Measurements from ENCODE around the gene MST1.
"Not testable (repeated sequence)": the region's sequence is repeated elsewhere in the genome, so short reads cannot be mapped to it uniquely, and the experiment has no call there.

DNA sequence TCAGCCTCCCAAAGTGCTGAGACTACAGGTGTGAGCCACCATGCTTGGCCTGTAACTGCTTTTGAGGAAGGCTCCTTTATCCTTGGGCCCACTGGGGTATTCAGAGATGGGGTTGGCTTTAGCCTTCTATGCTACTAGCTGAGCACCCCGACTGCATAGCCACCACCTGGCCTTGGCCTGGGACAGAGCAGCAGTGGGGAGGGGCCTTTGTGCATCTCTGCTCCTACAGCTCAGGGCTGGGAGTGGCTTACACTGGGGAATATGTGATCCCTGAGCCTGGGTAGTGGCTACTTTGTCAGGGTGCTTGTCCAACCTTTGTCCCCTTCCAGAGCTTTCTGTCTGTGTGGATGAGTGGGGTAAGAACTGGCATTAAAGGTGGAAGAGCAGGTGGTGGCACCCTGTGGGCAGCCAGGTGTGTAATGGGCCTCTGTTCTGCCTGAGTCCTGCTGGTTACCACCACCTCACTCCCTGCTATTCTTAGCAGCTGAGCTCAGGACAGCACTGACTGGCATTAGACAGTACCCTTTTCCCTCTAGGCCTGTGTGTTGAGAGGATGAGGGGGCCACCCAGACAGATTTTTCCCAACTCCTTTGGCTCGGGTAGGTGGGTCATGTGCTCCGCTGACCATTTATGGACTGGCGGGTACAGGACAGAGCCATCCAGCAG, 6.2 kb upstream of the MST1 start:
- TF ChIP-seq, protein P1, sequence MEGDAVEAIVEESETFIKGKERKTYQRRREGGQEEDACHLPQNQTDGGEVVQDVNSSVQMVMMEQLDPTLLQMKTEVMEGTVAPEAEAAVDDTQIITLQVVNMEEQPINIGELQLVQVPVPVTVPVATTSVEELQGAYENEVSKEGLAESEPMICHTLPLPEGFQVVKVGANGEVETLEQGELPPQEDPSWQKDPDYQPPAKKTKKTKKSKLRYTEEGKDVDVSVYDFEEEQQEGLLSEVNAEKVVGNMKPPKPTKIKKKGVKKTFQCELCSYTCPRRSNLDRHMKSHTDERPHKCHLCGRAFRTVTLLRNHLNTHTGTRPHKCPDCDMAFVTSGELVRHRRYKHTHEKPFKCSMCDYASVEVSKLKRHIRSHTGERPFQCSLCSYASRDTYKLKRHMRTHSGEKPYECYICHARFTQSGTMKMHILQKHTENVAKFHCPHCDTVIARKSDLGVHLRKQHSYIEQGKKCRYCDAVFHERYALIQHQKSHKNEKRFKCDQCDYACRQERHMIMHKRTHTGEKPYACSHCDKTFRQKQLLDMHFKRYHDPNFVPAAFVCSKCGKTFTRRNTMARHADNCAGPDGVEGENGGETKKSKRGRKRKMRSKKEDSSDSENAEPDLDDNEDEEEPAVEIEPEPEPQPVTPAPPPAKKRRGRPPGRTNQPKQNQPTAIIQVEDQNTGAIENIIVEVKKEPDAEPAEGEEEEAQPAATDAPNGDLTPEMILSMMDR (IDR thresholded peaks at IDR 0.05): not testable (repeated sequence)
- not testable (repeated sequence) for TF ChIP-seq POLR2A (IDR thresholded peaks at IDR 0.05)

Measured in thyroid gland (tissue), 4 donors.